ENCODE data around the gene BTN1A1.
"Not testable (repeated sequence)": the region's sequence is repeated elsewhere in the genome, so short reads cannot be mapped to it uniquely, and the experiment has no call there.

GRCh38 chr6:26461353-26461752 is 38.8 kb upstream of the BTN1A1 start:
- TF ChIP-seq, protein P1, sequence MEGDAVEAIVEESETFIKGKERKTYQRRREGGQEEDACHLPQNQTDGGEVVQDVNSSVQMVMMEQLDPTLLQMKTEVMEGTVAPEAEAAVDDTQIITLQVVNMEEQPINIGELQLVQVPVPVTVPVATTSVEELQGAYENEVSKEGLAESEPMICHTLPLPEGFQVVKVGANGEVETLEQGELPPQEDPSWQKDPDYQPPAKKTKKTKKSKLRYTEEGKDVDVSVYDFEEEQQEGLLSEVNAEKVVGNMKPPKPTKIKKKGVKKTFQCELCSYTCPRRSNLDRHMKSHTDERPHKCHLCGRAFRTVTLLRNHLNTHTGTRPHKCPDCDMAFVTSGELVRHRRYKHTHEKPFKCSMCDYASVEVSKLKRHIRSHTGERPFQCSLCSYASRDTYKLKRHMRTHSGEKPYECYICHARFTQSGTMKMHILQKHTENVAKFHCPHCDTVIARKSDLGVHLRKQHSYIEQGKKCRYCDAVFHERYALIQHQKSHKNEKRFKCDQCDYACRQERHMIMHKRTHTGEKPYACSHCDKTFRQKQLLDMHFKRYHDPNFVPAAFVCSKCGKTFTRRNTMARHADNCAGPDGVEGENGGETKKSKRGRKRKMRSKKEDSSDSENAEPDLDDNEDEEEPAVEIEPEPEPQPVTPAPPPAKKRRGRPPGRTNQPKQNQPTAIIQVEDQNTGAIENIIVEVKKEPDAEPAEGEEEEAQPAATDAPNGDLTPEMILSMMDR (IDR thresholded peaks at IDR 0.05): not testable (repeated sequence)
- not testable (repeated sequence) for TF ChIP-seq POLR2AphosphoS5, POLR2A (IDR thresholded peaks at IDR 0.05)

Measured in prostate gland (tissue), 2 donors.